ENCODE data around the gene FAM193B.
"Not testable (repeated sequence)": the region's sequence is repeated elsewhere in the genome, so short reads cannot be mapped to it uniquely, and the experiment has no call there.

FAM193B gene

DNA sequence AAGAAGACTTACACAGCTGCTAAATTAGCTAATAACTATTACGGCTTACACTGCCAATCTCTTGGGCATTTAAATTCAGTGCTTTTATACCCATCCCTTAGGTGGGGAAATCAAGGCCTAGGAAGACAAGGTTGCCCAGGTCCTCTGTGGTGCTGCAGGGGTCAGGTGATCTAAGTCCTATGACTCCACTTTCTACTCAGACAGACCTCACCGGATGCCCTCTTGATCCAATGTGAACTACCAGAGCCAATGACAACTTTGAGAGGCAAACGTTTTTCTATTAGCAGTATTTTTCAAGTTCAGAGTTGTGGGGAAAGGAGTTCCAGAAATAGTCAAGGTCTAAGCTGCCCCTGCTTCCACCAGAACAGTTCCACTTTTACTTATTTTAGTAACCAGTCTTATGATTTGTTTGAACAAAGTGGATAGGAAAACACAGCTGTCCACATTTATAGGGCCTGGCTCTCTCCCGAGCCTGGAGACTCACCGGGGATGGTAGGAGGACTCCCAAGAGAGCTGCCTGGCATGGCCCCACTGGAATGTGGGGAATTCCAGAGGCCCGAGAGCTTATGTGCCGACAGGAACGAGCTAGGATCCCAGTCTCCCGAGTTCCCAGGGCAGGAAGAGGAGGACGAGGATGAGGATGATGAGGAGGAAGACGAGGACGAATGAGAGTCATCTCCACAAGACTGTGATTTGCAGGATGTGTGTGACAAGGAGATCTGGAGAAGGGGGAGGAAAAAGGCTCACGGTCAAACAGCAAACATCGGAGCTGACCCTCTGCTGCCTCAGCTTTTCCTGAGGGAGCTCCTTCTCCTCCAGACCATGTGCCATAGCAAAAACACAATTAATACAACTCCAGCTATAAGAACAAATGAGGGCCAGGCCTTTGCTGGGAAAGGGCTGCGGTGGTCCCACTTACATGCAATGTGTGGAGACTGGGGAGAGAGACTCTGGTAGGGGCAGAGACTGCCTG, 16.7 kb downstream of the FAM193B start:
- peak; percentile 89 for DNase-seq (ENCODE audit: insufficient read length, low spot score)
- no peak for TF ChIP-seq POLR2A (IDR thresholded peaks at IDR 0.05; ENCODE audit: low read depth, low read length)
- FAIRE-seq, result peak; percentile 65

DNA sequence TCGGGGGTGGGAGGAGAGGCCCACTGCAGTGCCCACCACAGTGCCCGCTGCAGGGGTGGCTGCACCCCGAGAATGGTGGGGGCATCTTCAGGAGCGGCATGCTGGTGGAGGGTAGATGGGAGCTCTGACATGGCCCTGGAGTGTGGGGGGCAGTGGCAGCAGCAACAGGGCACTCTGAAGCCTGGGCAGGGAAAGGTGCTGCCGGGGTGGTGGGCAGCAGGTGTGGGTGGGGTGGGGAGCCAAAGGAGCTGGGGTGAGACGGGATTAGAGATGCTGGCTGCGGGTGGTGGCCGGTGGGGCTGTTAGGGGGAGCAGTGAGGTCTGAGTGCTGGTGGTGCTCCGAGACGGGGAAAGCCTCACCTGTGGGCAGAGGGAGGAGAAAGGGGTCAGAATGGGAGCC, 18.0 kb downstream of the FAM193B start:
- DNase-seq (ENCODE audit: insufficient read length, low spot score) (no peak), FAIRE-seq (no peak)
- no peak for TF ChIP-seq POLR2A (IDR thresholded peaks at IDR 0.05; ENCODE audit: low read depth, low read length)

DNA sequence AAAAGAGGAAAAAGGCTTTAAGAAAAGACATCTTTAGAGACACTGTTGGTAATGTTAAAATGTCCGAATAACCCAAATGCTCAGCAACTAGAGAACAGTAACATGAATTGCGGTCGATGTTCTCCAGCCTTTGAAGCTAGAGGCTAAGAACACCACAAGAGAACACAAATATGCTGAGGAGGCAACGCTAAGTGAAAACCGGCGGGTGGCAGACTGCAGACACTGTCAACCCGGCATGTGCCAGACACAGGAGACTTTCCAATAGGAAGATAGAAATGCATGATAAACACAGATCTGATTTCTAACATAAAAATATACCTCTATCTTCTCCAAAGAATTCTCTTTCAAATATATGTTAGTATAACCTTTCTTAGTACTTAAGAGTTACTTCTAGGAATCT, 19.2 kb downstream of the FAM193B start:
- no peak for TF ChIP-seq POLR2A (IDR thresholded peaks at IDR 0.05; ENCODE audit: low read depth, low read length)
- FAIRE-seq (no peak), DNase-seq (ENCODE audit: insufficient read length, low spot score) (no peak)

DNA sequence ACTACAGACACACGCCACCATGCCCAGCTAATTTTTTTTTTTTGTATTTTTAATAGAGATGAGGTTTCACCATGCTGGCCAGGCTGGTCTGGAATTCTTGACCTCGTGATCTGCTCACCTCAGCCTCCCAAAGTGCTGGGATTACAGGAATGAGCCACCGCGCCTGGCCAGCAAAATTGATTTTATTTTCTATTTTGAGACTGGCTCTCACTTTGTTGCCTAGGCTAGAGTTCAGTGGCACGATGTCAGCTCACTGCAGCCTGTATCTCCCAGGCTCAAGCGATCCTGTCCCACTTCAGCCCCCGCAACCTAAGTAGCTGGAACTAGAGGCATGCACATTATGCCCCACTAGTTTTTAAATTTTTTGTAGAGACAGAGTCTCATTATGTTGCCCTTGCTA, 19.9 kb downstream of the FAM193B start:
- not testable (repeated sequence) for FAIRE-seq; DNase-seq (ENCODE audit: insufficient read length, low spot score)

DNA sequence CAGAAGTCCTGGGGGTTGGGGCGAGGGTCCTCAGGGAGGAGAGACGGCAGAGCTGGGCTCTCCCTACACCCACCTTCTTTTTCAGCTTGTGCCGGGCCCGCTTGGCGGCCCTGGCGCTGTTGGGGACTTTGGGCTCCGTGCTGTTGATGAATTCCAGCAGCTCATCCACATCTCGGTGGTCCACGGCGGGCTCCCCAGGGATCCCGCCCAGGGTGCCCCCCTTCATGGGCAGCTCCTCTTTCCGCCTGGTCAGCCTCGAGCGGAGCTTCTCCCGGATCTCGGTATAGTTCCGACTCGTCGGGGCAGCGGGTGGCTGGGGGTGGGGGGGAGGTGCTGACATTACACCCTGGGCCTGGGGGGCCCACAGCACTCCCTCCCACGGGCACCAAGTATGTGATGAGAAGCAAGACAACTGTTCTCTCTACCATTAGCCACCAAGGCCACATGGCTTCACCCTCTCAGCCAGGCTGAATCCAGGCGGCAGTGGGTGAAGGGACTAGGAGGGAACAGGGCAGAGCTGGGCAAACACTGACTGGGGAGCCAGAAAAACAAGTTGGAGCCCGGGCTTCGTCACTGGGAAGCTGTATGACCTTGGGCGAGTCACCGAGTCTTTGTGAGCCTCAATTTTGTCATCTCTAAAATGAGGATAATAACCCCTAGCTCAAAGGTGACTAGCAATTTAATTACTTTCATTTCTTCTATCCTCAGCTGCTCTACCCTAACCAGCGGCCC, 23.0 kb downstream of the FAM193B start:
- no peak for TF ChIP-seq POLR2A (IDR thresholded peaks at IDR 0.05; ENCODE audit: low read depth, low read length)
- DNase-seq (ENCODE audit: insufficient read length, low spot score), result no peak
- no peak for FAIRE-seq

DNA sequence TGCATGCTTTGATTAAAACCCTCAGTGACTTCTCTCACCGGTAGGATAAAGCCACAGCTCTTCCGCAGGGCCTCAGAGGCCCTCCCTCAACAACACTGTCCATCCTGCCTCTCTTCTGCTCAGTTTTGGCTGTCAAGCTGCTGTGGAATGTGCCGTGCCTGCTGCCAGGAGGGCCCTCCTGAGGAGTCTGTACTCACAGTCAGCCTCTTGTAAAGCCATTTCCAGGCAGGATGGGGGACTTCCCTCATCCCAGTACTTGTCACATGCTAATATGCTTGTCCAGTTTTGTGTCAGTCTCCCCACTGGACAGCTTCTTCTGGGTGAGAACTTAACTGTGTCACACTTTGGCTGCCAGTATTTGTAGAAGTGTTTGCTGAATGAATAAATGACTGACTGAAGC, 23.7 kb downstream of the FAM193B start:
- no peak for TF ChIP-seq POLR2A (IDR thresholded peaks at IDR 0.05; ENCODE audit: low read depth, low read length)
- no peak for FAIRE-seq
- no peak for DNase-seq (ENCODE audit: insufficient read length, low spot score)

DNA sequence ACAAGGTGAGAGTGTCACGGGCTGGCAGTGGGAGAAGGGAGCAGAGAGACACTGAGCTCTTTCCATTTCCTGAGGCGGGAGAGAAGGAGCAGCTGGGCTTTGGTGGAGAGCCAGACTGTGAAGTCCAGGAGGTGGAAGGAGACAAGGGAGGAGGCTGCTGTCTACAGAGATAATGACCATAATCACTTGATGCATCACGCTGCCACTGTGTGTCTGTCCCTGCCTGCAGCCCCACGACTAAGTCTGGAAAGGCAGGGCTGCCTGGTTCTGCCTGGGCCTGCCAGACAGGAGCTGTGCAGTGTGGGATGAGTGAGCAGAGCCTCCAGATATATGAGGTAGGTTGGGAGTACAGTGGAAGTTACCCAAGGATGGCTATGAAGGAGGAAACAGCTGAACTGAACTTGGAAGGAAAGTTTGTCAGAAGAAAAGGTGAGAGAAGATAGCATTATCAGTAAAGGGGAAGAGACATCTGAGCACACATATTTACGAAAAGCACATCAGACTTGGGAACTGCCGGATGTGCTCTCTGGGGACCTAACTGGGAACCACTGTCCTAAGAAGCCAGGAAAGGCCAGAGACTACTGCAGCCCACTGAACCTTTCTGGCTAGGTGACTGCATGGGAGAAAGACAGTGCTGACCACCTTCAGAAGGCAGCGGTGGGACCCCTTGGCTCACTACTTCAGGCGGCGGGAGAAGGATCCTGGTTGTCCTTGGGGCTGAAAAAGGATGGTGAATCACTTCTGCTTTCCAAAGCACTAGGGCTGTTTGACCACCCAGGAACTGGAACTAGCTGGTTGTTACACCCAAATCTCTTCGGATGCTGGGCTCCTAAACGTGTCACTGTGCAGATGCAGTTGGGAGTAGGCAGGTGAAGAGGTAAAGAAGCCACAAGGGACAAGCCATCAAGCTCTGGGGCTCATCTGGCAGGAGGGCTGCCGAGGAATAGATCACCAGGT, 24.8 kb downstream of the FAM193B start:
- DNase-seq (ENCODE audit: insufficient read length, low spot score), result no peak
- FAIRE-seq, result no peak

DNA sequence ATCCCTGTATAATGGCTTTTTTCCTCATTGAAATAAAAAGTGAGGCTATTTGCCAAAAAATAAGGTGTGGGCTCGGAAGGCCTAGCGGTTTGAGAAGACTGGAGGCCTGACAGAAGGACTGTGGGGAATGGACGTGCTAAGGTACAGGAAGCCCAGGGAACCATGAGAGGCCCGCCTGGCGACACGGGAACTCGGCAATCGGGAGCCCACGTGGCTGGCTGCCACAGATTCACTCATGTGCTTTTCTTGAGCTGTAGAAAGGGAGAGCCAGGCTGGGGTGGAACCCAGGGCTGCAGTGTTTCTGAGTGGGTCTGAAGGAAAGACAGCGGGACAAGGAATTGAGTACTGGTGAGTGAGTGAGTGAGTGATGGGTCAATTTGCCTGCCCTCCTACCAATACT, 25.7 kb downstream of the FAM193B start:
- FAIRE-seq, result no peak
- DNase-seq (ENCODE audit: insufficient read length, low spot score), result no peak
- TF ChIP-seq POLR2A (IDR thresholded peaks at IDR 0.05; ENCODE audit: low read depth, low read length), result no peak

More for the DNA sequence above, 24.8 kb downstream of the FAM193B start:
- no peak for TF ChIP-seq POLR2A (IDR thresholded peaks at IDR 0.05; ENCODE audit: low read depth, low read length)

DNA sequence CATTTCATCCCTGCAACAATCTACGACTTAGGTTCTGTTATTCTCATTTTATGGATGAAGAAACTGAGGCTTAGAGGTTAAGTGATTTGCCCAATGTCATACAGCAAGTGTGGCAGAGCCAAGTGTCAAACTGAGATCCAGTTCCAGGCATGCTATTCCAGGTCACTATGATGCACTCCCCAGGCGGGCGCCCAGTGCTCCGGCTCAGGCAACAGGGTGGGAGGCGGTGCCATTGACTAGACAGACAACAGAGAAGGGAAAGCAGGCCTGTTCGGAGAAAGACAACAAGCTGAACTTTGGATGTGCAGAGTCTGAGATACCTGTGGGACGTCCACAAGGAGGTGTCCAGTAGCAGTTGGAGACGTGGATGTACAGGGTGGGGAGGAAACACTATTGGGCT, 26.8 kb downstream of the FAM193B start:
- TF ChIP-seq POLR2A (IDR thresholded peaks at IDR 0.05; ENCODE audit: low read depth, low read length), result no peak
- FAIRE-seq (no peak), DNase-seq (ENCODE audit: insufficient read length, low spot score) (no peak)

DNA sequence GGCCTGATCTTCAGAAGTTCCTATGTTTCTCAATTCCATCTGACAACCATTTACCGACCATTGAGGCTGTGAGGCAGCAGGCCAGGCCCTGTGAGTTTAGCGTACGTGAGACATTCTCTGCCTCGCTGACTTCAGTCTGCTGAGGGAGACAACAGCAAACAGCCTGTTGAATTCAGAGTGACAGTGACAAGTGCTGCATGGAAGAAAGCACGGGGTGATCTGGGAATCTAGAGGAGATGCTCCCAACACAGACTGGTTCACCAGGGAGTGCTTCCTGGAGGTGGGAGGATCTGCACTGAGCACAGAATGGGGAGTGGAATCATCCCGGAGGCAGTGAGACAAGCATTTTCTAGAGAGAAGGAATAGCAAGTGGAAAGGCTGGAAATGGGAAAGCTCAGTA, 27.6 kb downstream of the FAM193B start:
- DNase-seq (ENCODE audit: insufficient read length, low spot score) (no peak), FAIRE-seq (no peak)
- TF ChIP-seq POLR2A (IDR thresholded peaks at IDR 0.05; ENCODE audit: low read depth, low read length), result no peak

DNA sequence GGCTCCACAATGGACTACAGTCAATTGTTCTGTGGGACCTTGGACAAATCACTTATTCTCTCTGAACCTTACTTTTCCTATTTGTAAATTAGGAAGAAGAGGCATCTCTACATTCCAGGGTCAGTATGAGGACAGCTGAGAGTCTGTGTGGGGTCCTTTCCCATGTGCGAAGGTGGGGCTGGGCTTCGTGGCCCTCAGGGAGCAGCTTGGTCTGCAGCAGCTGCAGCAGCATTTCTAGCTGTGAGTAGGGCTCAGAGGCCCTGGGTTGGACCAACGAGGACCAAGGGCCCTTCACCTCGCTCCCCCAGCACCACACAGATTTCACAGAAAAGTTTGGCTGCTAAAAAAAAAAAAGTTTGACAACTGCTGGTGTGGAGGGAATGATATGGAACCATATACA, 28.2 kb downstream of the FAM193B start:
- DNase-seq (ENCODE audit: insufficient read length, low spot score), result no peak
- FAIRE-seq, result no peak
- TF ChIP-seq POLR2A (IDR thresholded peaks at IDR 0.05; ENCODE audit: low read depth, low read length), result no peak

DNA sequence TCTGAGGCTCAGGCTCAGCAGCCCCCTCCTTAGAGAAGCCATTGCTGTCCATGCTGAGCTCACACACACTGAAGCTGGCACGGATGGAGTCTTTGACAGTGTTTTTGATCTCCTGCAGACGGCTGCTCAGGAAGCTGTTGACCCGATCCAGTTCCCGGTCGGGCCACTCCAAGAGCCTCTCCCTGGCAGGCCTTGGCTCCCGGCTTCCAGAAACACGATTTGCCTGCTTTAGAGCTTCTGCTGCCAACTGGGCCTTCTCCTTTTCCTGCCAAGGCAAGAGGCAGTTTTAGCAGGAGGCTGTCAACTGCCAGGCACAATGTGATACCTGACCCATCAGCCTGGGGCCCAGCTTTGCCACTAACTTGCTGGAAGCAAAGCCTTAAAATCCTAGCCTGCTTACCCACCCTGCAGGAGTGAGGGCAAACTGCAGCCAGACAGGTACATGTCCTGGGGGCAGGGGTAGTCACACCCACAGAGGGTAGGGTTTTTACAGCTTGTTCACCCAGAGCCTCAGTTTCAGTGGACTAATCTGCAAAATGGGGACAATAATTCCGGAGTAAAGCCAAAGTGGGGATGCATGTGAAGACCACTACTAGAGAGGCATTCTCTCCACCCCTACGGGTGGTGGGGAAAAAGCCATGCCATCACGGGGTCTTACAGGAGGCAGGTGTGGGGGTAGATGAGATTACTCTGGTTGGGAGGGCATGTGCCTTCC, 29.3 kb downstream of the FAM193B start:
- no peak for TF ChIP-seq POLR2A (IDR thresholded peaks at IDR 0.05; ENCODE audit: low read depth, low read length)
- FAIRE-seq (no peak), DNase-seq (ENCODE audit: insufficient read length, low spot score) (no peak)

DNA sequence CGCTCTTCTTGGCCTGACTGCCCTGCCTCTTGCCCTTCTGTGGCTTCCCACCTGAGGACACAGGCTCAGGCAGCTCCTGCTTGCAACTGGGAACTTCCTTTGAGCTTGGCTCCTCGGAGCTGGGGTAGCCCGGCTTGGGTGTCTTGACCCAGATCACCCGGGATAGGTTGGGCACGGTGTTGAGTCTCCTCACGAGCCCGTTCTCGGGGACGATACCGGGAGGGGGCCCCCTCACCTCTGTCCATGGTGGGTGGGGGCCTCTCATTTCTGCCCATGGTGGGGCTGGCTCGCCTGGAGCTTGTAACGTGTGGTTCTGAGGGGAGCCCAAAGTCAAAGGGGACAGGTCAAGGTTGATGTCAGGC, 29.8 kb downstream of the FAM193B start:
- DNase-seq (ENCODE audit: insufficient read length, low spot score), result no peak
- no peak for FAIRE-seq
- TF ChIP-seq POLR2A (IDR thresholded peaks at IDR 0.05; ENCODE audit: low read depth, low read length), result no peak

Data from H54 (cell line).